ENCODE data around the gene FXYD4. TPM values are rescaled to one million over a fixed set of nuclear protein-coding genes. Genes with fewer than 3 reads are reported as not detected.
"Not testable (repeated sequence)": the region's sequence is repeated elsewhere in the genome, so short reads cannot be mapped to it uniquely, and the experiment has no call there.

Gene FXYD4
- total RNA-seq, 1 experiment from 2014 or later, result 0.50 TPM

DNA sequence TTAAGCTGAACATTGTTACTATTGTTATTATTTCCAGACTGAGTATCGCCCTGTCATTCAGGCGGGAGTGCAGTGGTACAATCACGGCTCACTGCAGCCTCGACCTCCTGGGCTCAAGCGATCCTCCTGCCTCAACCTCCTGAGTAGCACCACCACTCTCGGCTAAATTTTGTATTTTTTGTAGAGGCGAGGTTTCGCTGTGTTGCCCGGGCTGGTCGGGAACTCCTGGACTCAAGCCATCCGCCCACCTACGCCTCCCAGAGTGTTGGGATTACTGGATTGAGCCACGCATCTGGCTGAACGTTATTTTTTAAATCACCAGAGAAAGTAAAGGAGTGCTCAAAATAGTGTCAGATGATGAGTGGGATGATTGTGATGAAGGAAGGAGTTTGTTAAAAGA lies 38.9 kb downstream of the FXYD4 start:
- DNase-seq (ENCODE audit: extremely low read depth, low read depth), result no peak

DNA sequence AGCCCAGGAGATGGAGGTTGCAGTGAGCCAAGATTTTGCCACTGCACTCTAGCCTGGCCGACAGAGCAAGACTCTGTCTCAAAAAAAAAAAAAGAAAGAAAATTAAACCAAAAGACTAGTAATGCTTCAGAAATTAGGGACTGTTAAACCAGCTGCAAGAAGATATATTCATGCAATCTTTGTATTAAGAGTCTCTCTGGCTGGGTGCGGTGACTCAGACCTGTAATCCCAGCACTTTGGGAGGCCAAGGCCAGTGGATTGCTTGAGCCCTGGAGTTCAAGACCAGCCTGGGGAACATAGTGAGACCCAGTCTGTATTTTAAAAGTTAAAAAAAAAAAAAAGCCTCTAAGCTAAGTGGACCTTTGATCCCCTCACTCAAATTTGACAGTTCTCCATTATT lies 40.1 kb downstream of the FXYD4 start:
- no peak for DNase-seq (ENCODE audit: extremely low read depth, low read depth)

DNA sequence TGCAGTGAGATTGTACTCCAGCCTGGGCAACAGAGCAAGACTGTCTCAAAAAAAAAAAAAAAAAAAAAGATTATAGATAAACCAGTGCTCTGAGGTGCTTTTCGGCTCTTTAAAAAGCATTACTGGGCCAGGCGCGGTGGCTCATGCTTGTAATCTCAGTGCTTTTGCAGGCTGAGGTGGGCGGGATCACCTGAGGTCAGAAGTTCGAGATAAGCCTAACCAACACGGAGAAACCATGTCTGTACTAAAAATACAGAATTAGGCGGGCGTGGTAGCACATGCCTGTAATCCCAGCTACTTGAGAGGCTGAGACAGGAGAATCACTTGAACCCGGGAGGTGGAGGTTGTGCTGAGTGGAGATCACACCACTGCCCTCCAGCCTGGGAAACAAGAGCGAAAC lies 44.1 kb downstream of the FXYD4 start:
- no peak for DNase-seq (ENCODE audit: extremely low read depth, low read depth)

DNA sequence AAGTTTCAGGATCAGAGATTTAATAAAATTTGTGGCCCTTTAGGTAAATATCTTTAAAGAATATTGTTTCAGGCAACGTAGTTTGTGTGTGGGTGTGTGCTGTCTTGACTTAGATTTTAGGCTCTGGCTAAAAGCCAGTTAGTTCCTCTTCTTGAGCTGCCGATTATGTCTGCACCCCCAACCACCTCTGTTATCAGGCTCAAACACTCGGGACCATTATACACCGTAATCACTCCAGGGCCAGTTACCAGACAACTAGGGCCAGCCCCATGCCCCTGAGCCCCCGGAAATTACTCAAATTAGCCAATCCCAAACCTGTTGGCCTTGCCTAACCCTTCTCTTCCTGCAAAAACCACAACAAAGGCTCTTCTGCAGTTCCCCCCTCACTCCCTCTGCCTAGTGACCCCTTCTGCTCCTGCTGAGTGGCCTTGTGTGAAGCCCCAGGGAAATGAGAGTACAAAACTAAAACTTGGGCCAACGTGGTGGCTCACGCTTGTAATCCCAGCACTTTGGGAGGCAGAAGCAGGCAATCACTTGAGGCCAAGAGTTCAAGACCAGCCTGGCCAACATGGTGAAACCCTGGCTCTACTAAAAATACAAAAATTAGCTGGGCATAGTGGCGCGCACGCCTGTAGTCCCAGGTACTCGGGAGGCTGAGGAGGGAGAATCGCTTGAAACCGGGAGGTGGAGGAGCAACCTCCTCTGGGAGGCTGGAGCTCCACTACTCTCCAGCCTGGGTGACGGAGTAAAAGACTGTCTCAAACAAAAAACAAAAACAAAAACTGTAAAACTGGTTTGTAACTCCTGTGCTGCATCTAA lies 46.7 kb downstream of the FXYD4 start:
- DNase-seq (ENCODE audit: extremely low read depth, low read depth), result no peak

DNA sequence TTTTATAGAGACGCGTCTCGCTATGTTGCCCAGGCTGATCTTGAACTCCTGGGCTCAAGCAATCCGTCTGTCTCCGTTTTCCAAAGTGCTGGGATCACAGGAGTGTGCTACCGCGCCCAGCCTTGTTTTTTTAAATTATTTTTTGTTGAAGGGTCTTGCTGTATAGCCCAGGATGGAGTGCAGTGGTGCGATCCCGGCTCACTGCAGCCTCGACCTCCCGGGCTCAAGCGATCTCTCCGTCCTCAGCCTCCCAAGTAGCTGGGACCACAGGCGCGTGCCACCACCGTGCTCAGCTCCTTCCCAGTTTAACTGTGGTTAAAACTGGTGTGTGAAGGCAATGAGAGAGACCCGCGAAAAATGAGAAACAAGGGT lies 48.5 kb downstream of the FXYD4 start:
- DNase-seq (ENCODE audit: extremely low read depth, low read depth), result no peak

DNA sequence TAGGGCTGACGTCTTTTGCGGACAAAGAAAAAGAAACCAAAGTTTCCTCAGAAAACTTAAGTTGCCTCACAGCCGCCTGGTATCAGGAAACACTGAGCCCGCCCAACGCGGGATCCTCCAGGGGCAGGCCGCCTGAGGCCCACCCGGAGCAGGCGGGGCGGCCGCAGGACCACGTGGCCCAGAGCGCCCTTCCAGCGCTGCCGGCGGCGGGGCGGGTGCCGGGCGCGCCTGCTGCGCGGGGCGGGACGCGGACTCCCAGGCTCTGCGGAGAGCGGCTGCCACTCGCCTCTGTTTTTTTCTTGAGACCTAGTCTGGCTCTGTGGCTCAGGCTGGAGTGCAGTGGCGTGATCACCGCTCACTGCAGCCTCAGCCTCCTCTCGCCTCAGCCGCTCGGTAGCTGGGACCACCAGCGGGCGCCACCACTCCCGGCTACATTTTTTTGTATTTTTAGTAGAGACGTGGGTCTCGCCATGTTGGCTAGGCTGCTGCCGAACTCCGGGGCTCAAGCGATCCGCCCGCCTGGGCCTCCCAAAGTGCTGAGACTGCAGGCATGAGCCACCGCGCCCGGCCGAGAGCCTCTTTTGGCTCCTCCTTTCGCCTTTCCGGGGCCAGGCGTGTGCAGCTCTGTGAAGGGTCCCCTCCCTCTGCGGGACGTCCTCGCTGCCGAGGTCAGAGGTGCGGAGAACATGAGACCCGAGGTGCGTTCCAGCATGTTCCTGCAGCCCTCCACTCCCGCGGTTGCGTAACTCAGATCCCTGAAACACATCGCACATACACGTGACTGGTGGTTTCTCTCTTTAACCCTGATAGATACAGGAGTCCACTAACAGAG lies 49.1 kb downstream of the FXYD4 start:
- DNase-seq (ENCODE audit: extremely low read depth, low read depth), result no peak

DNA sequence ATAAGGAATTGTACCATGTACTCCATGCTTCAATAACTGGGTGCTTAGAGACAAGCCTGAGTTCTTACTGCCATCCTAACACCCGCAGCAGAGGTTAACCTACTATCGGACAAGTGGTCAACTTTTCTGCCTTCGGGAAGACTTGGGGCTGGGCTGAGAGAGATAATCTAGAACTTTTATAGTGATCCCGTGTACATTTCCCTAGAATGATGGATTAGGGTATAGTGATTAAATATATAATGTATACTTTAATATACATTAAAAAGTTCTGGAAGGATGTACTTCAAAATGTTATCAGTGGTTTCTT lies 49.7 kb downstream of the FXYD4 start:
- DNase-seq (ENCODE audit: extremely low read depth, low read depth), result no peak

DNA sequence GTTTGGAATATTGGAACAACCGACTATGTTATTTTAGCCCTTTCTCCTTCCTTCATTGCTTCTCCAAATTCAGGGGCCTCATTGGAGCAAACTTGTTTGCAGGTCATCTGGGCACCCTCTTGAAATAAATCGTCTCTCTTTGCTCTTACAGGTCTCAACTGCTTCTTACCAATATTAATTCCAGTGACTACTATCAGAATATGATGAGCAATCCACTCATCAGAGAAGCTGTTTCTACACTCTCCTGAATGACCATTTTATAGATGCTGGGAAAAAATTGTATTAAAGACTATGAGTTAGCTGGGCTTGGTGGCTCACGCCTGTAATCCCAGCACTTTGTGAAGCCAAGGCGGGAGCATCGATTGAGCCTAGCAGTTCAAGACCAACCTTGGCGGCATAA lies 50.1 kb downstream of the FXYD4 start:
- no peak for DNase-seq (ENCODE audit: extremely low read depth, low read depth)

DNA sequence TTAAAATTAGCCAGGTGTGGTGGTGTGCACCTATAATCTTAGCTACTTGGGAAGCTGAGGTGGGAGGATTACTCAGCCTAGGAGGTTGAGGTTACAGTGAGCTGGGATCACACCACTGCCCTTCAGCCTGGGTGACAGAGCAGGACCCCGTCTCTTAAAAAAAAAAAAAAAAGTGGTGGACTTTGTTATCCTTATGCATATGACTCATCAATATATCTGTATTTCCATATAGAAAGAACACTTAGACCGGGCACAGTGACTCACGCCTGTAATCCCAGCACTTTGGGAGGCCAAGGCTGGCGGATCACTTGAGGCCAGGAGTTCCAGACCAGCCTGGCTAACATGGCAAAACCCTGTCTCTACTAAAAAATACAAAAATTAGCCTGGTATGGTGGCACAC lies 50.5 kb downstream of the FXYD4 start:
- DNase-seq (ENCODE audit: extremely low read depth, low read depth), result not testable (repeated sequence)

DNA sequence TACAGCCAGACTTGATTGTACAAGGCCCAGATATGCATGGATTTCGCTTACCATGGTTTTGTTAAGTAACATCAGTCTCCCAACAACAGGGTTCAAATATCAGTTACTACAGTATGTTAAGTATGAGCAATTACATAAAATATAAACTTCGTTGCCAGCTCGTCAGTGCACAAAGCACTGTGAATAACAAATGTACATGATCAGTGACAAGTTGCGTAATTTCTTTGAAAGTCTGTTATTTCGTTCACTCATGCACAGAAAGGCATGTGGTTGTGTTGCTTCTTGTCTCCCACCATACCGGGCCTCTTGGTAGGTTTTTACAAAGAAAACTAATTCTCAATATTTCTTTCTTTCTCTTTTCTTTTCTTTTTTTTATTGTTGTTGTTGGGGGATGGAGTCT lies 53.0 kb downstream of the FXYD4 start:
- DNase-seq (ENCODE audit: extremely low read depth, low read depth), result no peak

Small RNAs within 50 kb of the gene (small RNA-seq; reads per million reads assigned to genes)
- gene RNU6ATAC11P (0 reads per million in 2 experiments), gene SNORD3J (0.23 to 0.58 reads per million in 2 experiments)

Other genes with a start within 250 kb of the FXYD4 start
- 10.9 and 18.1 TPM in 2 replicates for gene CSGALNACT2, start 233.2 kb upstream of the FXYD4 start, total RNA-seq (2014; rRNA removed; shearing (Covaris generic))
- gene RASGEF1A, start 104.6 kb upstream of the FXYD4 start, total RNA-seq (2014; rRNA removed; shearing (Covaris generic)), result 0.89 and 1.2 TPM in 2 replicates
- 225 and 256 TPM in 2 replicates for gene HNRNPF, start 37.5 kb downstream of the FXYD4 start, total RNA-seq (2014; rRNA removed; shearing (Covaris generic))
- 2.4 and 5.4 TPM in 2 replicates for gene ZNF487, start 65.5 kb downstream of the FXYD4 start, total RNA-seq (2014; rRNA removed; shearing (Covaris generic))
- gene ZNF239, start 203.0 kb downstream of the FXYD4 start, total RNA-seq (2014; rRNA removed; shearing (Covaris generic)), result 11.3 and 11.5 TPM in 2 replicates
- 6.9 and 8.6 TPM in 2 replicates for gene ZNF485, start 234.8 kb downstream of the FXYD4 start, total RNA-seq (2014; rRNA removed; shearing (Covaris generic))

Measured in NCI-H460 (cell line).